ENCODE results near the gene TRHDE. TPM values are rescaled to one million over a fixed set of nuclear protein-coding genes. Genes with fewer than 3 reads are reported as not detected.

The TRHDE gene
- total and polyA plus RNA-seq, 2 of the 13 experiments (the other 11 are each of a cell fraction or from before 2014, with no cell fraction given) = not detected

DNA sequence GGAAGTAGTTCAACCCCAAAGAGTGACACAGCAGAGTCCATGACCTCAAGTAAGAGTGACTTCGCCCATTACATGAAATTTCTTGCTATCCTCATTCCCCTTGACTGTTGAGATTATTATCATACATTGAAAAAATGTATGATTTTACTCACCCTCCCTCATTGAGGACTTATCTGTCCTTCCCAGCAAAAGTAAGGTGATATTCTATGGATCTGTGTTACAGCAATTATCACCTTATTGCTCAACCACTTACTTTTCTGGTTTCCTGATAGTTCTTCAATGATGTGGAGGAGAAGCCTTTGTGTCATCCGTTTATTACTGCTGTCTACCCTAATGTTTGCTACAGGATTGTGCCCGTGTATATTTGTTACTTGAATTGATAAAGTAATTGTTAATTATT lies 306.2 kb downstream of the TRHDE start:
- no peak overlapping the region for H2AFZ ChIP-seq (ENCODE audit: low read length)
- DNase-seq (ENCODE audit: low spot score) (no peak), ATAC-seq (no peak), FAIRE-seq (no peak)
- no peak overlapping the region for H3K4me3 ChIP-seq (replicated peaks in 1 of 3; ENCODE audit: insufficient read depth in 1 of 3, low read depth in 2 of 3, low read length in 3 of 3)
- in situ Hi-C loops (cut with HindIII; ENCODE audit: extremely low pct_ligation_motif_present, low pct_unique_long_range_greater_than_20kb) = no loop called here
- no peaks in the 10 kb centered on the region for H3K36me3 ChIP-seq (replicated peaks in 1 of 2; ENCODE audit: control insufficient read depth in 1 of 2, insufficient read depth in 2 of 2, low read length in 2 of 2)
- BruUV-seq (replicated peaks) = no TSS peak
- CTCF ChIA-PET (ENCODE audit: low intra/inter-chr PET ratio, low total read pairs) = no interaction called here
- H3K27ac ChIP-seq (ENCODE audit: extremely low read length, insufficient read depth, low read length) = no peak overlapping the region
- no peaks in the 10 kb centered on the region for H3K9me3 ChIP-seq (ENCODE audit: low read length)
- POLR2A ChIA-PET = no interaction called here
- H3K9ac ChIP-seq (ENCODE audit: insufficient read depth, low read depth, low read length) = no peak overlapping the region
- no peak overlapping the region for H3K4me2 ChIP-seq (ENCODE audit: low read depth, low read length)
- H3K79me2 ChIP-seq (ENCODE audit: insufficient read depth, low read length) = no peaks in the 10 kb centered on the region
- no peak for TF ChIP-seq ERF (CRISPR knock-in tag; IDR thresholded peaks at IDR 0.05)
- TF ChIP-seq, protein P1, sequence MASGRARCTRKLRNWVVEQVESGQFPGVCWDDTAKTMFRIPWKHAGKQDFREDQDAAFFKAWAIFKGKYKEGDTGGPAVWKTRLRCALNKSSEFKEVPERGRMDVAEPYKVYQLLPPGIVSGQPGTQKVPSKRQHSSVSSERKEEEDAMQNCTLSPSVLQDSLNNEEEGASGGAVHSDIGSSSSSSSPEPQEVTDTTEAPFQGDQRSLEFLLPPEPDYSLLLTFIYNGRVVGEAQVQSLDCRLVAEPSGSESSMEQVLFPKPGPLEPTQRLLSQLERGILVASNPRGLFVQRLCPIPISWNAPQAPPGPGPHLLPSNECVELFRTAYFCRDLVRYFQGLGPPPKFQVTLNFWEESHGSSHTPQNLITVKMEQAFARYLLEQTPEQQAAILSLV (CRISPR knock-in tag; IDR thresholded peaks at IDR 0.05; ENCODE audit: borderline replicate concordance) = no peak
- TF ChIP-seq, protein P2, sequence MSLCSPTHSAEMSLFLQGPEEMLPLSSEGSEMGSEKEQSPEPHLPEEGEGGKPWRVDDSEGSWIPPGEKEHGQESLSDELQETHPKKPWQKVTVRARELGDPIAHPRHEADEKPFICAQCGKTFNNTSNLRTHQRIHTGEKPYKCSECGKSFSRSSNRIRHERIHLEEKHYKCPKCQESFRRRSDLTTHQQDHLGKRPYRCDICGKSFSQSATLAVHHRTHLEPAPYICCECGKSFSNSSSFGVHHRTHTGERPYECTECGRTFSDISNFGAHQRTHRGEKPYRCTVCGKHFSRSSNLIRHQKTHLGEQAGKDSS (CRISPR knock-in tag; IDR thresholded peaks at IDR 0.05; ENCODE audit: borderline replicate concordance, low read depth) = no peak
- TF ChIP-seq, protein P3, sequence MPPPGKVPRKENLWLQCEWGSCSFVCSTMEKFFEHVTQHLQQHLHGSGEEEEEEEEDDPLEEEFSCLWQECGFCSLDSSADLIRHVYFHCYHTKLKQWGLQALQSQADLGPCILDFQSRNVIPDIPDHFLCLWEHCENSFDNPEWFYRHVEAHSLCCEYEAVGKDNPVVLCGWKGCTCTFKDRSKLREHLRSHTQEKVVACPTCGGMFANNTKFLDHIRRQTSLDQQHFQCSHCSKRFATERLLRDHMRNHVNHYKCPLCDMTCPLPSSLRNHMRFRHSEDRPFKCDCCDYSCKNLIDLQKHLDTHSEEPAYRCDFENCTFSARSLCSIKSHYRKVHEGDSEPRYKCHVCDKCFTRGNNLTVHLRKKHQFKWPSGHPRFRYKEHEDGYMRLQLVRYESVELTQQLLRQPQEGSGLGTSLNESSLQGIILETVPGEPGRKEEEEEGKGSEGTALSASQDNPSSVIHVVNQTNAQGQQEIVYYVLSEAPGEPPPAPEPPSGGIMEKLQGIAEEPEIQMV (CRISPR knock-in tag; IDR thresholded peaks at IDR 0.05; ENCODE audit: low read depth) = no peak
- TF ChIP-seq BRD4 (CRISPR knock-in tag; IDR thresholded peaks at IDR 0.05) = no peak
- TF ChIP-seq KMT2A (CRISPR knock-in tag; IDR thresholded peaks at IDR 0.05) = no peak
- H3K27me3 ChIP-seq (ENCODE audit: control insufficient read depth in 1 of 2, insufficient read depth in 2 of 2, low read length in 2 of 2) = no peaks in the 10 kb centered on the region
- under 1% methylated on average over 3 of the region's 3 CpGs for WGBS (ENCODE audit: low lambda C conversion rate)
- no peaks in the 10 kb centered on the region for H3K4me1 ChIP-seq (ENCODE audit: insufficient read depth, low read length)
- intact Hi-C loops (cut with micrococcal nuclease; ENCODE audit: unreplicated experiment) = loop anchor here (10.0 kb wide), 1 partner anchor 1836 kb away; no protein-coding TSS in a partner anchor
- H4K20me1 ChIP-seq (ENCODE audit: insufficient read depth, low read length) = no peaks in the 10 kb centered on the region
